ENCODE results near the gene STX16. TPM values are rescaled to one million over a fixed set of nuclear protein-coding genes. Genes with fewer than 3 reads are reported as not detected.

Gene STX16
- total RNA-seq, 2 experiments from 2014 or later: 108 to 109 TPM

DNA sequence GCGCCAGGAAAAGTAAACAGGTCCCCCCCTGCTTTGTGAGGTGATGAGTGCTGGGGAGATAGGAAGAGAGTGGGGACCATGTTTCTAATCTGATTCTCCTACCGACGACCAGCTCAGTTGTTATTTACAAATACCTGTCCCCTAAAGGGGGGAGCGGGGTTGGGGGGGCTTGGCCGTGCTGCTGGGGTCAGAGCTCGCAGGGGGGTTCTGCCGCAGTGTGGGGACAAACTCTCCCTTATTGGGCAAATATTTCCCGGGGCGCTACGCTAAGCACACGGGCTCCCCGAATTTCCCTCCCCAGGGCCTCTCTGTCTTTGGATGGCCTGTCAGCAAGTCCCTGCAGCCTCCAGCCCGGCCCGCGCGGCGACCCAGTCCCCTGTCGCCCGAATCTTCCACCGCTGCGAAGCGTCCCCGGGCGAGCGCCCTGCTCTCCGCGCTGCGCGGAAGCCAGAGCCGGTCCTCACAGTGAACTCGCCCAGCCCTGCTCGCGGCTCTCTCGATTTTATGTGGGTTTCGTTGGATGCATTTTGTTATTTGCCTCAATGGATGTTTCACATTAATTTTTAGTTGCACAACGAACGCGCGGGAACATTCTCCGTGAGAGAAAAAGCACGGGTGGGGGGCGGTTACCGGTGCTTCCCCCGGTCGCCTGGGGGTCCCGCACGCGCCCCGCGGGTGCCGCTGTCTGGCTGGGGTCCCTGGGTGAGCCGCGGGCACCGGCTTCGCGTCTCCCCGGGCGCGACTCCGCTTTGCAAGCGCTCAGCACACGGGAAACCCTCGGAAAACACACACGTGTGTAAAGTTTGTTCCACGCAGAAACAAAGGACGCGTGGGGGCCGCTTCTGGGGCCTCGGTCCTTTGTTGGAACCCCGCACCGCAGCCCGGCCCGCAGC is 1.5 kb upstream of the STX16 start:
- TF ChIP-seq, protein P1, sequence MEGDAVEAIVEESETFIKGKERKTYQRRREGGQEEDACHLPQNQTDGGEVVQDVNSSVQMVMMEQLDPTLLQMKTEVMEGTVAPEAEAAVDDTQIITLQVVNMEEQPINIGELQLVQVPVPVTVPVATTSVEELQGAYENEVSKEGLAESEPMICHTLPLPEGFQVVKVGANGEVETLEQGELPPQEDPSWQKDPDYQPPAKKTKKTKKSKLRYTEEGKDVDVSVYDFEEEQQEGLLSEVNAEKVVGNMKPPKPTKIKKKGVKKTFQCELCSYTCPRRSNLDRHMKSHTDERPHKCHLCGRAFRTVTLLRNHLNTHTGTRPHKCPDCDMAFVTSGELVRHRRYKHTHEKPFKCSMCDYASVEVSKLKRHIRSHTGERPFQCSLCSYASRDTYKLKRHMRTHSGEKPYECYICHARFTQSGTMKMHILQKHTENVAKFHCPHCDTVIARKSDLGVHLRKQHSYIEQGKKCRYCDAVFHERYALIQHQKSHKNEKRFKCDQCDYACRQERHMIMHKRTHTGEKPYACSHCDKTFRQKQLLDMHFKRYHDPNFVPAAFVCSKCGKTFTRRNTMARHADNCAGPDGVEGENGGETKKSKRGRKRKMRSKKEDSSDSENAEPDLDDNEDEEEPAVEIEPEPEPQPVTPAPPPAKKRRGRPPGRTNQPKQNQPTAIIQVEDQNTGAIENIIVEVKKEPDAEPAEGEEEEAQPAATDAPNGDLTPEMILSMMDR (IDR thresholded peaks at IDR 0.05): no peak
- intact Hi-C loops (cut with micrococcal nuclease): loop anchor here (5.0 to 10.0 kb wide), 4 partner anchors 43 to 412 kb away; partner anchors contain the start of genes NPEPL1 and RAB22A
- DNase-seq (peak; percentile 41), ATAC-seq (no peak)
- H3K36me3 Mint-ChIP-seq (ENCODE audit: low read depth): peaks cover 25% of the 10 kb centered on the region
- ChIA-PET POLR2A (interaction anchor here (0.6 to 2.5 kb wide), 4 partner anchors 12 to 242 kb away, joined by 3 to 13 read pairs (median 6); no protein-coding TSS in a partner anchor), CTCF (interaction anchor here (0.5 to 2.9 kb wide), 7 partner anchors 9 to 203 kb away, joined by 3 to 10 read pairs (median 4); partner anchors contain the start of gene GNAS)
- H3K27ac Mint-ChIP-seq: peak overlapping the region; percentile 79
- no peaks in the 10 kb centered on the region for H3K27me3 Mint-ChIP-seq
- H3K9me3 Mint-ChIP-seq: no peaks in the 10 kb centered on the region
- H3K4me3 Mint-ChIP-seq: peak overlapping the region; percentile 53
- peaks cover 10% of the 10 kb centered on the region for H3K4me1 Mint-ChIP-seq (ENCODE audit: low read depth)

DNA sequence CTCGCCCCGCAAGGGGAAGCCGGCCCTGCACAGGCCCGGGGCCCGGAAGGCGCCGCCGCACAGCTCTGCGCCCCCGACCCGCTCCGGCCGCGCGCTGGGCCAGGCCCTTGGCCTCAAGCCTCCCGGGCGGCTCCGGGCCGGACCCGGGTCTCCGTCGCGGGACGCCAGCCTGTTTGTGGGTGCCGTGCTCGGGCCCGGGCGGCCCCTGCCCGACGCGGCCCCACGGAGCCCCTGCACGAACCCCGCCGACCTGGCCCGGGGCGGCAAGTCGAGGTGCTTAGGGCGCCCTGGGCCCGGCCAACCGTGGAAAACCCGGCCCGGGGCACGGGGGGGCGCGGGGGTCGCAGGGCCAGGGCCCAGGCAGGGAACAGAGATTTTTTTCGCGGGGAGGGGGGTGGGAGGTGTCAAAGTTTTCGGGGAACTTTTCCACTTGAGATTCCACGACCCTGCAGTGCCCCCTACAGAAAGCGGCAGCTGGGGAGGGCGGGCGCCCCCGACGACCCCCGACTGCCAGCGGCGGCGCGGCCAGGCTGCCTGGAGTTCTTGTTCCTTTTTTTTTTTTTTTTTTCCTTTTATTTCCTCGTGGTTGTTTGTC is 805 bp upstream of the STX16 start:
- peak overlapping the region; percentile 95 for H3K27ac Mint-ChIP-seq
- peaks cover 26% of the 10 kb centered on the region for H3K36me3 Mint-ChIP-seq (ENCODE audit: low read depth)
- no peaks in the 10 kb centered on the region for H3K9me3 Mint-ChIP-seq
- TF ChIP-seq, protein P1 (IDR thresholded peaks at IDR 0.05): no peak
- peaks cover 12% of the 10 kb centered on the region for H3K4me1 Mint-ChIP-seq (ENCODE audit: low read depth)
- ChIA-PET POLR2A (interaction anchor here (0.9 to 3.0 kb wide), 16 partner anchors 9 to 382 kb away, joined by 3 to 16 read pairs (median 5); partner anchors contain the start of genes ATP5F1E, GNAS and NPEPL1), CTCF (interaction anchor here (0.5 to 3.3 kb wide), 16 partner anchors 8 to 378 kb away, joined by 3 to 24 read pairs (median 4); partner anchors contain the start of gene GNAS-AS1)
- H3K27me3 Mint-ChIP-seq: no peaks in the 10 kb centered on the region
- ATAC-seq: peak; percentile 7
- DNase-seq: peak; percentile 52
- intact Hi-C loops (cut with micrococcal nuclease): loop anchor here (5.0 kb wide), 3 partner anchors 42 to 413 kb away; partner anchors contain the start of genes NPEPL1 and RAB22A
- H3K4me3 Mint-ChIP-seq: peak overlapping the region; percentile 93

DNA sequence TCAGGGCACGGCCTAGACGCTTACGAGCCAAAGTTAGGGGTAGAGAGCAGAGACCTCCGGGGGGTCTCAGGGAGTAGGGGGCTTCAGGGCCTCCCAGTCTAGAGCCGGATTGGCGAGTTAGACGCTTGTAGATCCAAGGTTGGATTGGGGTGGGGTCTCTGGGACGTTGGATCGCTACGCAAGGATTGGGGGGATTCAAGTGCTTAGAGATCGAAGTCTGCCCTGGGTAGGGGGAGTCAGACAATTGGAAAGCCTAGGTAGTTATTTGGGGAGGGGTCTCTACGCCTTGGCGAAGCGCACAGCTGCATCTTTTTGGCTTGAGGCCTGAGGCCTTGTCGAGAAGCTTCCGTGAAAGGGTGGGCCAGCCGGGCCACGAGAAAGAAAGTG is 469 bp downstream of the STX16 start:
- Mint-ChIP-seq H3K27me3 (no peaks in the 10 kb centered on the region), H3K27ac (peak overlapping the region; percentile 95), H3K36me3 (ENCODE audit: low read depth) (peaks cover 33% of the 10 kb centered on the region), H3K4me1 (ENCODE audit: low read depth) (peaks cover 19% of the 10 kb centered on the region), H3K4me3 (peak overlapping the region; percentile 93), H3K9me3 (no peaks in the 10 kb centered on the region)
- intact Hi-C loops (cut with micrococcal nuclease): loop anchor here (5.0 kb wide), 3 partner anchors 41 to 414 kb away; partner anchors contain the start of genes NPEPL1 and RAB22A
- ATAC-seq (no peak), DNase-seq (no peak)
- ChIA-PET CTCF (interaction anchor here (0.8 to 3.3 kb wide), 20 partner anchors 8 to 415 kb away, joined by 3 to 24 read pairs (median 4); partner anchors contain the start of gene GNAS-AS1), POLR2A (interaction anchor here (0.6 to 3.0 kb wide), 26 partner anchors 8 to 1022 kb away, joined by 3 to 16 read pairs (median 4); partner anchors contain the start of genes ATP5F1E, GNAS and NPEPL1)
- TF ChIP-seq, protein P1 (IDR thresholded peaks at IDR 0.05): no peak

DNA sequence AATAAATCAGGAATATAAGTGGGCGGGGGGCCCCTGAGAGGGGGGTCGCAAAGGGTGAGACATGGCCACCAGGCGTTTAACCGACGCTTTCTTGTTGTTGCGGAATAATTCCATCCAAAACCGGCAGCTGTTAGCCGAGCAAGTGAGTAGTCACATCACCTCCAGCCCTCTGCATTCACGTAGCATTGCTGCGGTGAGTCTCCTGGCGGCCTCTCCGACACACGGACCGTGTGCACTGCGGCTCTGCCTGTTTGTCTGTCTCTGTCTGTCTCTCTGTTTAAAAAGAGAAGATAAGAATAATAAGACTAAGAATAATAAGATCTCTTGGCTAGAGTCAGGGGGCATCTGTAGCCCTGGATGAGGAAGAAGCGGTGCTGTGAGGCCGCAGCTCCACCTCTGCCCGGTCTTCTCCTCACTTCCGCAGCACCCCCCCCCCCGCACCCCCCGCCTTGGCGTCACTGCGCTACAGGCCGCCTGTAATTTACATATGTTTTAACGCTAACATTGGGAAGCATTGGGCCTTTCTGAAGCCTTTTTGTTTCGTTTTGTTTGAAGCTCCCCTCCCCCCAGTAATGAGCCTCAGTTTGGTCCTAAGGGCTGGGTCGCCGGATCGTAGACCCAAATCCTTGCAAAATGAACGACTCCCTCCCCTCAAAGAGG is 993 bp downstream of the STX16 start:
- POLR2A ChIA-PET: interaction anchor here (0.6 to 3.0 kb wide), 25 partner anchors 7 to 1023 kb away, joined by 3 to 16 read pairs (median 4); partner anchors contain the start of genes ATP5F1E, GNAS and NPEPL1
- CTCF ChIA-PET: interaction anchor here (0.8 to 3.3 kb wide), 12 partner anchors 7 to 416 kb away, joined by 3 to 24 read pairs (median 4); no protein-coding TSS in a partner anchor
- TF ChIP-seq, protein P1 (IDR thresholded peaks at IDR 0.05): no peak

More for the DNA sequence above, 993 bp downstream of the STX16 start:
- intact Hi-C loops (cut with micrococcal nuclease): loop anchor here (5.0 kb wide), 3 partner anchors 40 to 415 kb away; partner anchors contain the start of genes NPEPL1 and RAB22A
- peak overlapping the region; percentile 95 for H3K27ac Mint-ChIP-seq
- DNase-seq: peak; percentile 69
- peak; percentile 44 for ATAC-seq
- peaks cover 25% of the 10 kb centered on the region for H3K4me1 Mint-ChIP-seq (ENCODE audit: low read depth)
- H3K27me3 Mint-ChIP-seq: no peaks in the 10 kb centered on the region
- peaks cover 35% of the 10 kb centered on the region for H3K36me3 Mint-ChIP-seq (ENCODE audit: low read depth)
- peak overlapping the region; percentile 93 for H3K4me3 Mint-ChIP-seq
- H3K9me3 Mint-ChIP-seq: no peaks in the 10 kb centered on the region

Measured in activated CD8-positive, alpha-beta T cell treated with anti-CD3 and anti-CD28 coated beads for 36 hours (primary cell).